B cell (primary cell): Measurements from ENCODE around the gene DNAH2. TPM values are rescaled to one million over a fixed set of nuclear protein-coding genes. Genes with fewer than 3 reads are reported as not detected.

Source experiments
- ATAC-seq: fragments of 200-7000 bp; cut with Tn5 transposase; one replicate; pipeline ENCODE4 v1.10.0; 2021; ENCODE audit warnings: low read depth, mild to moderate bottlenecking, moderate number of reproducible peaks, moderate library complexity
- CTCF ChIA-PET: fragments of 350-600 bp; sonication (Branson Sonifier 250); formaldehyde crosslinking; loops from one replicate; lab custom pipeline; 2021; ENCODE audit warnings: antibody characterized with exemption, inconsistent platforms; lab: Charles Lee
- POLR2A ChIA-PET: fragments of 350-600 bp; sonication (Branson Sonifier 250); formaldehyde crosslinking; loops from one replicate; lab custom pipeline; 2021; ENCODE audit warnings: antibody characterized with exemption; lab: Charles Lee
- DNase-seq: peaks from one replicate; pipeline ENCODE4 v3.0.0; 2013
- H2AFZ ChIP-seq: 2 replicates; pipeline ENCODE4 v1.6.1; 2012; ENCODE audit warnings: mild to moderate bottlenecking, low read depth, low read length; ENCODE audit not compliant: insufficient read depth, poor library complexity, severe bottlenecking
- H3K27ac ChIP-seq, 2 donors: 1 replicate in 1 of 2; 2 replicates in 1 of 2; pipeline ENCODE4 v1.5.1; 2012 to 2013; ENCODE audit warnings: low read length in 2 of 2, mild to moderate bottlenecking in 2 of 2, moderate library complexity in 1 of 2
- H3K27me3 ChIP-seq, 4 experiments: fragments of 200-600 bp in 1 of 4; sonication (generic) in 1 of 4; replicated peaks in 1 of 4; 1 replicate in 2 of 4; 2 replicates in 2 of 4; pipeline versions ENCODE4 v1.6.1 to v1.7.0; 2013 to 2016; ENCODE audit warnings: low read length in 3 of 4, mild to moderate bottlenecking in 2 of 4, mixed read lengths in 1 of 4, moderate library complexity in 1 of 4; ENCODE audit not compliant: insufficient read depth in 4 of 4, control insufficient read depth in 3 of 4; ENCODE audit errors: control extremely low read depth in 1 of 4
- H3K36me3 ChIP-seq, 2 experiments: replicated peaks in 1 of 2; 1 replicate in 1 of 2; 2 replicates in 1 of 2; pipeline versions ENCODE4 v1.6.1 to v1.7.1; 2013; ENCODE audit warnings: low read length in 1 of 2; ENCODE audit not compliant: insufficient read depth in 2 of 2, control insufficient read depth in 1 of 2; ENCODE audit errors: control extremely low read depth in 1 of 2, extremely low read depth in 1 of 2
- H3K4me1 ChIP-seq, 2 donors: fragments of 200-600 bp in 1 of 2; sonication (generic) in 1 of 2; 1 replicate in 1 of 2; 2 replicates in 1 of 2; pipeline versions ENCODE4 v1.5.1 to v1.6.1; 2013 to 2017; ENCODE audit warnings: low read length in 2 of 2; ENCODE audit not compliant: control insufficient read depth in 2 of 2, insufficient read depth in 2 of 2
- H3K4me2 ChIP-seq: replicated peaks from 2 replicates; pipeline ENCODE3; 2012; ENCODE audit warnings: mild to moderate bottlenecking, low read depth, low read length; ENCODE audit not compliant: poor library complexity, severe bottlenecking
- H3K4me3 ChIP-seq, 5 experiments: fragments of 200-600 bp in 1 of 5; sonication (generic) in 1 of 5; 1 replicate in 3 of 5; 2 replicates in 2 of 5; pipeline versions ENCODE4 v1.5.1 to v1.7.0; 2011 to 2016; ENCODE audit warnings: low read length in 4 of 5, mild to moderate bottlenecking in 4 of 5, low read depth in 2 of 5, control low read depth in 1 of 5, moderate library complexity in 1 of 5; ENCODE audit not compliant: insufficient read depth in 1 of 5; ENCODE audit errors: control extremely low read depth in 1 of 5, extremely low read depth in 1 of 5
- H3K79me2 ChIP-seq: fragments of 200-600 bp; sonication (generic); one replicate; pipeline ENCODE4 v1.6.0; 2016; ENCODE audit warnings: low read length; ENCODE audit not compliant: control insufficient read depth, insufficient read depth
- H3K9ac ChIP-seq: fragments of 200-600 bp; sonication (generic); 2 replicates; pipeline ENCODE4 v1.6.1; 2017; ENCODE audit warnings: mild to moderate bottlenecking, low read length, moderate library complexity
- H3K9me3 ChIP-seq, 3 donors: one replicate each; pipeline versions ENCODE4 v1.6.1 to v1.7.1; 2013; ENCODE audit warnings: low read length in 2 of 3; ENCODE audit not compliant: control insufficient read depth in 2 of 3, insufficient read depth in 1 of 3; ENCODE audit errors: control extremely low read depth in 1 of 3
- H4K20me1 ChIP-seq: 2 replicates; pipeline ENCODE4 v1.6.0; 2012; ENCODE audit warnings: mild to moderate bottlenecking, low read length; ENCODE audit not compliant: insufficient read depth, control insufficient read depth, poor library complexity, severe bottlenecking
- H3K27ac Mint-ChIP-seq: one replicate; pipeline ENCODE4 v1.8.0; 2021; ENCODE audit warnings: mixed read lengths
- H3K27me3 Mint-ChIP-seq: one replicate; pipeline ENCODE4 v1.8.0; 2021; ENCODE audit warnings: mixed read lengths
- H3K4me1 Mint-ChIP-seq: one replicate; pipeline ENCODE4 v1.8.0; 2021; ENCODE audit warnings: mixed read lengths
- H3K4me3 Mint-ChIP-seq: one replicate; pipeline ENCODE4 v1.8.0; 2021; ENCODE audit warnings: mixed read lengths
- H3K9me3 Mint-ChIP-seq: one replicate; pipeline ENCODE4 v1.8.0; 2022; ENCODE audit warnings: mixed read lengths; ENCODE audit not compliant: insufficient read depth
- CTCF ChIP-seq: fragments of 200-600 bp; IDR thresholded peaks from one replicate; pipeline ENCODE4 v1.8.0; 2022; ENCODE audit warnings: antibody characterized with exemption, mild to moderate bottlenecking
- EZH2 ChIP-seq: IDR thresholded peaks from 2 replicates; pipeline ENCODE4 v1.6.1; 2012; ENCODE audit warnings: borderline replicate concordance, low read depth, mild to moderate bottlenecking, moderate library complexity, low read length; ENCODE audit not compliant: insufficient read depth, poor library complexity, severe bottlenecking
- WGBS: methylation state at CpG from one replicate; pipeline ENCODE4 v1.1.5; 2013; ENCODE audit warnings: missing lambda C conversion rate; ENCODE audit not compliant: insufficient coverage; 5-methylcytosine and 5-hydroxymethylcytosine counted together
- intact Hi-C: fragments of 100-400 bp; cut with micrococcal nuclease; formaldehyde crosslinking; loops from one replicate; pipeline ENCODE4 v1.10.0; 2022
- polyA plus RNA-seq: library from polyadenylated mRNA; depleted of rRNA; stranded (reverse); fragments of >200 nt; gene quantifications from 2 replicates; pipeline ENCODE4 v1.2.3, GENCODE V29; 2012
- total RNA-seq, 2 donors: library from RNA; stranded (reverse); fragments of 120-200 nt in 1 of 2; gene quantifications; 1 replicate in 1 of 2; 2 replicates in 1 of 2; pipeline versions ENCODE4 v1.2.3 to v1.2.4, GENCODE V29; 2013 to 2022

Gene DNAH2
- total and polyA plus RNA-seq, 2 donors (not counting 1 experiment from before 2014, with no cell fraction given) = 0.03 TPM; not detected in 1

GRCh38 chr17:7856811-7857712 lies 139.5 kb downstream of the DNAH2 start, which contains the start of gene NAA38:
TSS of gene NAA38 (minus strand) at chr17:7857559. CDS start at chr17:7857463, 96 bp downstream.
- Histone ChIP-seq H2AFZ (peak within 1 kb of the TSS; percentile 87), H4K20me1 (peaks cover 20% of the 10 kb centered on the region), H3K27ac (peak within 1 kb of the TSS; percentile 85 to 90), H3K79me2 (peaks cover 9% of the 10 kb centered on the region), H3K4me3 (peak within 1 kb of the TSS; percentile 57 to 92 (median 85)), H3K27me3 (no peaks in the 10 kb centered on the region), H3K4me2 (peak within 1 kb of the TSS; percentile 83), H3K9me3 (no peaks in the 10 kb centered on the region), H3K4me1 (peaks cover 20 to 32% of the 10 kb centered on the region in 2 donors), H3K9ac (peak within 1 kb of the TSS; percentile 82), H3K36me3 (peaks cover 0 to 8% of the 10 kb centered on the region in 2 experiments)
- DNase-seq (peak; percentile 99), ATAC-seq (peak; percentile 82)
- intact Hi-C loops = loop anchor here (1.0 to 5.0 kb wide), 9 partner anchors 13 to 605 kb away; partner anchors contain the start of genes CHD3, CNTROB, CTDNEP1 and ELP5
- ChIA-PET POLR2A (interaction anchor here (0.6 to 1.7 kb wide), 15 partner anchors 12 to 615 kb away, joined by 3 to 21 read pairs (median 4); partner anchors contain the start of genes CNTROB, CTC1, GABARAP and KDM6B), CTCF (interaction anchor here (0.6 to 2.6 kb wide), 25 partner anchors 12 to 253 kb away, joined by 3 to 53 read pairs (median 4); partner anchors contain the start of genes CNTROB, KDM6B, TP53 and TRAPPC1)
- Mint-ChIP-seq H3K9me3 (no peaks in the 10 kb centered on the region), H3K27ac (no peak within 1 kb of the TSS), H3K4me1 (peaks cover 5% of the 10 kb centered on the region), H3K27me3 (no peaks in the 10 kb centered on the region), H3K4me3 (no peak within 1 kb of the TSS)
- under 1% methylated on average over 64 of the region's 64 CpGs for WGBS
- TF ChIP-seq CTCF = no peak
- TF ChIP-seq EZH2 = no peak
